ENCODE results near the gene CACNA2D4.

- no peak for TF ChIP-seq EZH2phosphoT487 (IDR thresholded peaks at IDR 0.05; ENCODE audit: insufficient read depth, low read depth)
- TF ChIP-seq EZH2 (IDR thresholded peaks at IDR 0.05; ENCODE audit: insufficient read depth, poor library complexity, severe bottlenecking), result no peak
Observed at GRCh38 chr12:1819571-1819970, 98.9 kb downstream of the CACNA2D4 start.
